Measurements from ENCODE around the gene ZNF276. TPM values are rescaled to one million over a fixed set of nuclear protein-coding genes. Genes with fewer than 3 reads are reported as not detected.

ZNF276 gene
- total RNA-seq, 1 experiment from 2014 or later, result 37.2 TPM

- H3K9me3 ChIP-seq (ENCODE audit: low read depth, low read length, poor library complexity, severe bottlenecking), result no peaks in the 10 kb centered on the region
- ChIA-PET CTCF (interaction anchor here (0.6 kb wide), 1 partner anchor 123 kb away, joined by 6 read pairs; no protein-coding TSS in a partner anchor), POLR2A (ENCODE audit: low non-redundant PET) (no interaction called here)
- no peak overlapping the region for H3K27ac ChIP-seq (ENCODE audit: low read depth, low read length, poor library complexity, severe bottlenecking)
- no TSS peak for BruUV-seq (replicated peaks)
- no peaks in the 10 kb centered on the region for H3K4me1 ChIP-seq (ENCODE audit: insufficient read depth, low read length, poor library complexity, severe bottlenecking)
- intact Hi-C loops (cut with micrococcal nuclease; ENCODE audit: unreplicated experiment), result no loop called here
- DNase-seq (ENCODE audit: low spot score), result no peak
- H3K4me3 ChIP-seq (ENCODE audit: low read depth, low read length, poor library complexity, severe bottlenecking), result no peak overlapping the region
- H3K36me3 ChIP-seq (ENCODE audit: insufficient read depth, low read length, poor library complexity, severe bottlenecking), result peaks cover 81% of the 10 kb centered on the region
- no peak for TF ChIP-seq CTCF (conservative IDR thresholded peaks at IDR 0.05; ENCODE audit: low read depth, low read length)
- TF ChIP-seq EZH2 (IDR thresholded peaks at IDR 0.05; ENCODE audit: borderline replicate concordance, low read depth, low read length, poor library complexity, severe bottlenecking), result no peak
- H3K27me3 ChIP-seq (replicated peaks; ENCODE audit: insufficient read depth, low read depth, low read length, poor library complexity), result no peaks in the 10 kb centered on the region
Measured at GRCh38 chr16:89786474-89787364, 65.4 kb downstream of the ZNF276 start.

GRCh38 chr16:89787365-89787805, 66.0 kb downstream of the ZNF276 start:
- POLR2A ChIA-PET (ENCODE audit: low non-redundant PET), result no interaction called here
- H3K36me3 ChIP-seq (ENCODE audit: insufficient read depth, low read length, poor library complexity, severe bottlenecking), result peaks cover 86% of the 10 kb centered on the region
- H3K27me3 ChIP-seq (replicated peaks; ENCODE audit: insufficient read depth, low read depth, low read length, poor library complexity), result no peaks in the 10 kb centered on the region
- H3K4me3 ChIP-seq (ENCODE audit: low read depth, low read length, poor library complexity, severe bottlenecking), result no peak overlapping the region
- H3K9me3 ChIP-seq (ENCODE audit: low read depth, low read length, poor library complexity, severe bottlenecking), result no peaks in the 10 kb centered on the region
- TF ChIP-seq CTCF (conservative IDR thresholded peaks at IDR 0.05; ENCODE audit: low read depth, low read length) (no peak), EZH2 (IDR thresholded peaks at IDR 0.05; ENCODE audit: borderline replicate concordance, low read depth, low read length, poor library complexity, severe bottlenecking) (no peak)
- H3K4me1 ChIP-seq (ENCODE audit: insufficient read depth, low read length, poor library complexity, severe bottlenecking), result no peaks in the 10 kb centered on the region
- H3K27ac ChIP-seq (ENCODE audit: low read depth, low read length, poor library complexity, severe bottlenecking), result no peak overlapping the region
- CTCF ChIA-PET, result interaction anchor here (0.6 kb wide), 1 partner anchor 122 kb away, joined by 6 read pairs; no protein-coding TSS in a partner anchor
- intact Hi-C loops (cut with micrococcal nuclease; ENCODE audit: unreplicated experiment), result no loop called here
- DNase-seq (ENCODE audit: low spot score), result no peak
- no TSS peak for BruUV-seq (replicated peaks)

Other genes starting within 250 kb of the ZNF276 start
- 217 and 248 TPM in 2 replicates for gene ANKRD11, start 231.0 kb upstream of the ZNF276 start, total RNA-seq (2021)
- 100 and 113 TPM in 2 replicates for gene SPG7, start 213.1 kb upstream of the ZNF276 start, total RNA-seq (2021)
- 2,140 and 2,205 TPM in 2 replicates for gene RPL13, start 160.9 kb upstream of the ZNF276 start, total RNA-seq (2021)
- 108 and 109 TPM in 2 replicates for gene CPNE7, start 145.8 kb upstream of the ZNF276 start, total RNA-seq (2021)
- 0.49 and 0.52 TPM in 2 replicates for gene DPEP1, start 107.9 kb upstream of the ZNF276 start, total RNA-seq (2021)
- gene CHMP1A, start 63.8 kb upstream of the ZNF276 start, total RNA-seq (2021), result 104 and 110 TPM in 2 replicates
- gene SPATA33, start 63.7 kb upstream of the ZNF276 start, total RNA-seq (2021), result 39.1 and 46.7 TPM in 2 replicates
- gene CDK10, start 34.8 kb upstream of the ZNF276 start, total RNA-seq (2021), result 98.0 and 104 TPM in 2 replicates
- gene SPATA2L, start 19.8 kb upstream of the ZNF276 start, total RNA-seq (2021), result 15.8 and 19.1 TPM in 2 replicates
- 3.4 and 5.6 TPM in 2 replicates for gene VPS9D1, start 639 bp upstream of the ZNF276 start, total RNA-seq (2021)
- gene FANCA, start 95.1 kb downstream of the ZNF276 start, total RNA-seq (2021), result 198 and 207 TPM in 2 replicates
- 18.9 and 20.6 TPM in 2 replicates for gene SPIRE2, start 106.9 kb downstream of the ZNF276 start, total RNA-seq (2021)
- 190 and 202 TPM in 2 replicates for gene TCF25, start 152.1 kb downstream of the ZNF276 start, total RNA-seq (2021)
- 13.4 and 16.6 TPM in 2 replicates for gene MC1R, start 197.3 kb downstream of the ZNF276 start, total RNA-seq (2021)
- 273 and 297 TPM in 2 replicates for gene TUBB3, start 201.8 kb downstream of the ZNF276 start, total RNA-seq (2021)
- gene DEF8, start 227.2 kb downstream of the ZNF276 start, total RNA-seq (2021), result 88.8 and 90.1 TPM in 2 replicates